ENCODE measurements around the gene TBC1D14.

TBC1D14 gene

GRCh38 chr4:6932475-6932874 is 22.8 kb downstream of the TBC1D14 start:
- no peak for TF ChIP-seq OSR1 (CRISPR knock-in tag; IDR thresholded peaks at IDR 0.05)
- no peak for TF ChIP-seq PPARA (CRISPR knock-in tag; IDR thresholded peaks at IDR 0.05; ENCODE audit: borderline replicate concordance)
- no peak for TF ChIP-seq ZFP30 (CRISPR knock-in tag; IDR thresholded peaks at IDR 0.05)
- TF ChIP-seq ZFP3 (CRISPR knock-in tag; IDR thresholded peaks at IDR 0.05), result no peak
- TF ChIP-seq ZNF565 (CRISPR knock-in tag; conservative IDR thresholded peaks at IDR 0.05; ENCODE audit: low read depth), result no peak
- TF ChIP-seq ZNF70 (CRISPR knock-in tag; IDR thresholded peaks at IDR 0.05), result no peak
- TF ChIP-seq CSDC2 (CRISPR knock-in tag; IDR thresholded peaks at IDR 0.05), result no peak
- TF ChIP-seq, protein P1, sequence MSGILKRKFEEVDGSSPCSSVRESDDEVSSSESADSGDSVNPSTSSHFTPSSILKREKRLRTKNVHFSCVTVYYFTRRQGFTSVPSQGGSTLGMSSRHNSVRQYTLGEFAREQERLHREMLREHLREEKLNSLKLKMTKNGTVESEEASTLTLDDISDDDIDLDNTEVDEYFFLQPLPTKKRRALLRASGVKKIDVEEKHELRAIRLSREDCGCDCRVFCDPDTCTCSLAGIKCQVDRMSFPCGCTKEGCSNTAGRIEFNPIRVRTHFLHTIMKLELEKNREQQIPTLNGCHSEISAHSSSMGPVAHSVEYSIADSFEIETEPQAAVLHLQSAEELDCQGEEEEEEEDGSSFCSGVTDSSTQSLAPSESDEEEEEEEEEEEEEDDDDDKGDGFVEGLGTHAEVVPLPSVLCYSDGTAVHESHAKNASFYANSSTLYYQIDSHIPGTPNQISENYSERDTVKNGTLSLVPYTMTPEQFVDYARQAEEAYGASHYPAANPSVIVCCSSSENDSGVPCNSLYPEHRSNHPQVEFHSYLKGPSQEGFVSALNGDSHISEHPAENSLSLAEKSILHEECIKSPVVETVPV (CRISPR knock-in tag; IDR thresholded peaks at IDR 0.05), result no peak
- TF ChIP-seq TCF4 (CRISPR knock-in tag; IDR thresholded peaks at IDR 0.05; ENCODE audit: borderline replicate concordance), result no peak
- TF ChIP-seq ESRRG (CRISPR knock-in tag; IDR thresholded peaks at IDR 0.05), result no peak
- no peak for TF ChIP-seq ZC3H10 (CRISPR knock-in tag; IDR thresholded peaks at IDR 0.05)
- TF ChIP-seq ZNF8 (CRISPR knock-in tag; IDR thresholded peaks at IDR 0.05), result no peak
- TF ChIP-seq TSHZ2 (CRISPR knock-in tag; IDR thresholded peaks at IDR 0.05), result no peak
- ATAC-seq, result no peak

DNA sequence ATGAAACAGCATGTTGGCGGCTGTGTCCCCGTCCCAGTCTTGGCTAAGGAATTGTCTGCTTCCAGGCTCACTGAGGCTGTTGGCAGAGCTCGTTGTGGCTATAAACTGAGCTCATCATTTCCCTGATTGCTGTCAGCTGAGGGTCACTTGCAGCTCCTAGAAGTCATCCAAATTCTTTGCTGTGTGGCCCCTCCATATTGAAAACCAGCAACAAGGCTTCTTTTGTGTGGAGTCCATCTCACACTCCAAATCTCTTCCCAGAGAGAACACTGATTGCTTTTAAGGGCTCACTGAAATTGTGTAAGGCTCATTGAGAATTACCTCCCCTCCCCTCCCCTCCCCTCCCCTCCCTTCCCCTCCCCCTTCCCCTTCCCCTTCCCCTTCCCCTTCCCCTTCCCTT is 23.3 kb downstream of the TBC1D14 start:
- no peak for ATAC-seq
- TF ChIP-seq GLIS3 (CRISPR knock-in tag; IDR thresholded peaks at IDR 0.05) (no peak), ZNF8 (CRISPR knock-in tag; IDR thresholded peaks at IDR 0.05) (no peak), TCF4 (CRISPR knock-in tag; IDR thresholded peaks at IDR 0.05; ENCODE audit: borderline replicate concordance) (no peak), ARNTL (CRISPR knock-in tag; IDR thresholded peaks at IDR 0.05; ENCODE audit: borderline replicate concordance, low read depth) (no peak), ZFP30 (CRISPR knock-in tag; IDR thresholded peaks at IDR 0.05) (no peak), ESRRG (CRISPR knock-in tag; IDR thresholded peaks at IDR 0.05) (no peak), RARB (CRISPR knock-in tag; IDR thresholded peaks at IDR 0.05) (no peak), ZC3H10 (CRISPR knock-in tag; IDR thresholded peaks at IDR 0.05) (no peak), TOX (CRISPR knock-in tag; IDR thresholded peaks at IDR 0.05; ENCODE audit: borderline replicate concordance) (no peak), CSDC2 (CRISPR knock-in tag; IDR thresholded peaks at IDR 0.05) (no peak), OSR1 (CRISPR knock-in tag; IDR thresholded peaks at IDR 0.05) (no peak)
- TF ChIP-seq, protein P2, sequence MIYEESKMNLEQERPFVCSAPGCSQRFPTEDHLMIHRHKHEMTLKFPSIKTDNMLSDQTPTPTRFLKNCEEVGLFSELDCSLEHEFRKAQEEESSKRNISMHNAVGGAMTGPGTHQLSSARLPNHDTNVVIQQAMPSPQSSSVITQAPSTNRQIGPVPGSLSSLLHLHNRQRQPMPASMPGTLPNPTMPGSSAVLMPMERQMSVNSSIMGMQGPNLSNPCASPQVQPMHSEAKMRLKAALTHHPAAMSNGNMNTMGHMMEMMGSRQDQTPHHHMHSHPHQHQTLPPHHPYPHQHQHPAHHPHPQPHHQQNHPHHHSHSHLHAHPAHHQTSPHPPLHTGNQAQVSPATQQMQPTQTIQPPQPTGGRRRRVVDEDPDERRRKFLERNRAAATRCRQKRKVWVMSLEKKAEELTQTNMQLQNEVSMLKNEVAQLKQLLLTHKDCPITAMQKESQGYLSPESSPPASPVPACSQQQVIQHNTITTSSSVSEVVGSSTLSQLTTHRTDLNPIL (CRISPR knock-in tag; IDR thresholded peaks at IDR 0.05; ENCODE audit: low read depth), result no peak
- TF ChIP-seq, protein P3, sequence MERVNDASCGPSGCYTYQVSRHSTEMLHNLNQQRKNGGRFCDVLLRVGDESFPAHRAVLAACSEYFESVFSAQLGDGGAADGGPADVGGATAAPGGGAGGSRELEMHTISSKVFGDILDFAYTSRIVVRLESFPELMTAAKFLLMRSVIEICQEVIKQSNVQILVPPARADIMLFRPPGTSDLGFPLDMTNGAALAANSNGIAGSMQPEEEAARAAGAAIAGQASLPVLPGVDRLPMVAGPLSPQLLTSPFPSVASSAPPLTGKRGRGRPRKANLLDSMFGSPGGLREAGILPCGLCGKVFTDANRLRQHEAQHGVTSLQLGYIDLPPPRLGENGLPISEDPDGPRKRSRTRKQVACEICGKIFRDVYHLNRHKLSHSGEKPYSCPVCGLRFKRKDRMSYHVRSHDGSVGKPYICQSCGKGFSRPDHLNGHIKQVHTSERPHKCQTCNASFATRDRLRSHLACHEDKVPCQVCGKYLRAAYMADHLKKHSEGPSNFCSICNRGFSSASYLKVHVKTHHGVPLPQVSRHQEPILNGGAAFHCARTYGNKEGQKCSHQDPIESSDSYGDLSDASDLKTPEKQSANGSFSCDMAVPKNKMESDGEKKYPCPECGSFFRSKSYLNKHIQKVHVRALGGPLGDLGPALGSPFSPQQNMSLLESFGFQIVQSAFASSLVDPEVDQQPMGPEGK (CRISPR knock-in tag; IDR thresholded peaks at IDR 0.05; ENCODE audit: borderline replicate concordance), result no peak
- TF ChIP-seq, protein P1 (CRISPR knock-in tag; IDR thresholded peaks at IDR 0.05), result no peak

GRCh38 chr4:6933691-6934430 is 24.2 kb downstream of the TBC1D14 start:
- TF ChIP-seq ZNF70 (CRISPR knock-in tag; IDR thresholded peaks at IDR 0.05), result no peak
- no peak for TF ChIP-seq TSHZ2 (CRISPR knock-in tag; IDR thresholded peaks at IDR 0.05)
- TF ChIP-seq GLIS3 (CRISPR knock-in tag; IDR thresholded peaks at IDR 0.05), result no peak
- no peak for TF ChIP-seq ARNTL (CRISPR knock-in tag; IDR thresholded peaks at IDR 0.05; ENCODE audit: borderline replicate concordance, low read depth)
- no peak for TF ChIP-seq SNAI2 (CRISPR knock-in tag; IDR thresholded peaks at IDR 0.05)
- no peak for TF ChIP-seq BACH2 (CRISPR knock-in tag; IDR thresholded peaks at IDR 0.05; ENCODE audit: borderline replicate concordance)
- TF ChIP-seq ZNF8 (CRISPR knock-in tag; IDR thresholded peaks at IDR 0.05), result no peak
- TF ChIP-seq, protein P3 (CRISPR knock-in tag; IDR thresholded peaks at IDR 0.05; ENCODE audit: borderline replicate concordance), result no peak
- TF ChIP-seq ZFP30 (CRISPR knock-in tag; IDR thresholded peaks at IDR 0.05), result no peak
- no peak for TF ChIP-seq ZC3H10 (CRISPR knock-in tag; IDR thresholded peaks at IDR 0.05)
- TF ChIP-seq OSR1 (CRISPR knock-in tag; IDR thresholded peaks at IDR 0.05), result no peak
- no peak for TF ChIP-seq ZFP3 (CRISPR knock-in tag; IDR thresholded peaks at IDR 0.05)
- ATAC-seq, result no peak
